Breast epithelium (tissue), 4 donors: ENCODE measurements around the gene MTR. TPM values are rescaled to one million over a fixed set of nuclear protein-coding genes. Genes with fewer than 3 reads are reported as not detected.

ENCODE experiments used
- DNase-seq, 2 donors: peaks; one replicate each; pipeline ENCODE4 v3.0.0-alpha.2; 2019; ENCODE audit warnings: low spot score in 2 of 2
- H3K27ac ChIP-seq, 2 donors: fragments of 200-600 bp; sonication (generic) in 1 of 2; one replicate each; pipeline ENCODE4 v1.5.1; 2016 to 2019; ENCODE audit warnings: mild to moderate bottlenecking in 1 of 2
- H3K27me3 ChIP-seq, 2 donors: fragments of 200-600 bp; sonication (generic) in 1 of 2; one replicate each; pipeline versions ENCODE4 v1.5.1 to v1.6.0; 2017 to 2019; ENCODE audit warnings: control low read depth in 1 of 2, mild to moderate bottlenecking in 1 of 2
- H3K36me3 ChIP-seq: fragments of 200-600 bp; one replicate; pipeline ENCODE4 v1.5.1; 2019
- H3K4me1 ChIP-seq, 2 donors: fragments of 200-600 bp; sonication (generic); one replicate each; pipeline ENCODE4 v1.5.1; 2016 to 2019; ENCODE audit warnings: control low read depth in 1 of 2
- H3K4me3 ChIP-seq, 3 donors: fragments of 200-600 bp; sonication (generic); 1 replicate in 2 of 3; 2 replicates in 1 of 3; pipeline ENCODE4 v1.5.1; 2016 to 2019; ENCODE audit warnings: mild to moderate bottlenecking in 3 of 3, moderate library complexity in 2 of 3
- H3K9me3 ChIP-seq, 2 donors: fragments of 200-600 bp; sonication (generic) in 1 of 2; one replicate each; pipeline ENCODE4 v1.5.1; 2016 to 2019; ENCODE audit warnings: control low read depth in 1 of 2
- POLR2A ChIP-seq: fragments of 450-650 bp; IDR thresholded peaks from one replicate; pipeline ENCODE4 v1.6.1; 2016; ENCODE audit warnings: antibody characterized with exemption, mild to moderate bottlenecking, moderate library complexity
- POLR2AphosphoS5 ChIP-seq, 3 donors: sonication (generic); formaldehyde crosslinking; IDR thresholded peaks; one replicate each; pipeline ENCODE4 v1.6.1; 2017; ENCODE audit warnings: antibody characterized with exemption in 3 of 3
- intact Hi-C: fragments of 100-400 bp; cut with DNase I; formaldehyde crosslinking; loops from one replicate; pipeline ENCODE4 v1.15.1; 2023; ENCODE audit warnings: low total_unique reads
- total RNA-seq, 3 donors: library from RNA; depleted of rRNA; stranded (reverse); fragments of >200 nt; gene quantifications; one replicate each; pipeline ENCODE4 v1.1.0, GENCODE V29; 2016
- TF ChIP-seq, protein P1 (sequence below), 3 donors: fragments of 450-650 bp; IDR thresholded peaks; one replicate each; pipeline ENCODE4 v1.5.1; 2016 to 2017; ENCODE audit warnings: antibody characterized with exemption in 3 of 3, mild to moderate bottlenecking in 3 of 3, moderate library complexity in 3 of 3

Gene MTR
- total RNA-seq, 3 donors from 2014 or later, result 30.5 to 32.3 (median 31.7) TPM

DNA sequence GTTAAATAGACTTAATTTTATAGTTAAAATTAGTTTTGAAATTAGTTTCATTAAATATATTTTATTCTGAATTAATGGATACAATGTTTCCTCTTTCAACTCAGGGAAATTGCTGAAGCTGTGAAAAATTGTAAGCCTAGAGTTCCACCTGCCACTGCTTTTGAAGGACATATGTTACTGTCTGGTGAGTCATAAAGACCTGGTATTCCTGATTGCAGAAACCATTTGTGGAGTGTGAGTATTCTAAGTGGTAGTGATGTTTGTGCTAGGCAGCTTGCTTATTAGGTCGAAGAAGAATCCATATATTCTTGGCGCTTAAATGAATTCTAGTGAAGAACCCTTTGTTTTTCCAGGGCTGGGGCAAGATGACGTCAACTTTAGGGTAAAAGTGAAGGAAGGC, 34.0 kb downstream of the MTR start:
- TF ChIP-seq POLR2A (no peak), POLR2AphosphoS5 (IDR thresholded peaks at IDR 0.05) (no peak)
- TF ChIP-seq, protein P1, sequence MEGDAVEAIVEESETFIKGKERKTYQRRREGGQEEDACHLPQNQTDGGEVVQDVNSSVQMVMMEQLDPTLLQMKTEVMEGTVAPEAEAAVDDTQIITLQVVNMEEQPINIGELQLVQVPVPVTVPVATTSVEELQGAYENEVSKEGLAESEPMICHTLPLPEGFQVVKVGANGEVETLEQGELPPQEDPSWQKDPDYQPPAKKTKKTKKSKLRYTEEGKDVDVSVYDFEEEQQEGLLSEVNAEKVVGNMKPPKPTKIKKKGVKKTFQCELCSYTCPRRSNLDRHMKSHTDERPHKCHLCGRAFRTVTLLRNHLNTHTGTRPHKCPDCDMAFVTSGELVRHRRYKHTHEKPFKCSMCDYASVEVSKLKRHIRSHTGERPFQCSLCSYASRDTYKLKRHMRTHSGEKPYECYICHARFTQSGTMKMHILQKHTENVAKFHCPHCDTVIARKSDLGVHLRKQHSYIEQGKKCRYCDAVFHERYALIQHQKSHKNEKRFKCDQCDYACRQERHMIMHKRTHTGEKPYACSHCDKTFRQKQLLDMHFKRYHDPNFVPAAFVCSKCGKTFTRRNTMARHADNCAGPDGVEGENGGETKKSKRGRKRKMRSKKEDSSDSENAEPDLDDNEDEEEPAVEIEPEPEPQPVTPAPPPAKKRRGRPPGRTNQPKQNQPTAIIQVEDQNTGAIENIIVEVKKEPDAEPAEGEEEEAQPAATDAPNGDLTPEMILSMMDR (IDR thresholded peaks at IDR 0.05), result no peak
- H3K27ac ChIP-seq, result no peak overlapping the region
- H3K9me3 ChIP-seq, result no peaks in the 10 kb centered on the region
- no peak overlapping the region for H3K4me3 ChIP-seq
- H3K27me3 ChIP-seq, result no peaks in the 10 kb centered on the region
- H3K4me1 ChIP-seq, result no peaks in the 10 kb centered on the region
- intact Hi-C loops, result no loop called here
- peaks cover 5% of the 10 kb centered on the region for H3K36me3 ChIP-seq
- no peak for DNase-seq

DNA sequence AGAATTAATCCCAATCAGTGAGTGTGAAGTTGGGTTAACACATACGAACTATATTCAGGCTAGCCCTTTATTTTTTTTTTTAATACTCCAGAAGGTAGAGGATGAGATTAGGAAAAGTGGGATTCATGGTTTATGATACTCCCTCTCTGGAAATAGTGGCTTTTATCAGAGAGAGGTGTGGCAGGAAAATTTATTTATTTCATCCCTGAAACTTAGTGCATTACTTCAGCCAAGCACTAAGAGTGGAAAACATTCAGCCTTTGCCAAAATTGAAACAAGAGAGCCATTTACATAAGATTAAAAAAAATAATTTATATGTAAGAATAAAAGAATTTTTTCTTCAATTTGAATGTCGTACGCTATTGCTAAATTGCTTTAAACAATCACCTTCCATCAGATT, 35.0 kb downstream of the MTR start:
- H3K36me3 ChIP-seq, result peaks cover 5% of the 10 kb centered on the region
- DNase-seq, result no peak

DNA sequence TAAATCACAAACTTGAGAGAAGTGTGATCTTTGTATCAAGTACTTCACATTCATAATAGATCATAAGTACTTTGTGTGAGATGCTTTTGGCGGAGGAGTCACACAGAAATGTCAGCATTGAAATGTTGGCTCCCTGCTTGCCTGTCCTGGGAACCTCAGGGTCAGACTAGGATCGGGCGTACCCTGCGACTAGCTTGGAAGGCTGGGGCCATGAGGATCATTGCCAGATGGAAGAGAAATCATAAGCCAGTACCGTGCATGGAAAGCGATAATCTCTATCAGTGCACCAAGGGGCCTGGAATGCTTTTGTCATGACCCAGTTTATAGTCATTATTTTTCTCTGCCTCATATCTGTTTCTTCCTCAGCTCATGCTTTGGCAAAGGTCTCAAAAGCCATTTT, 35.5 kb downstream of the MTR start:
- H3K4me1 ChIP-seq, result no peaks in the 10 kb centered on the region
- H3K27ac ChIP-seq, result no peak overlapping the region
- H3K27me3 ChIP-seq, result no peaks in the 10 kb centered on the region
- intact Hi-C loops, result no loop called here
- no peak for DNase-seq
- no peaks in the 10 kb centered on the region for H3K9me3 ChIP-seq
- peaks cover 5% of the 10 kb centered on the region for H3K36me3 ChIP-seq
- TF ChIP-seq POLR2AphosphoS5 (IDR thresholded peaks at IDR 0.05) (no peak), POLR2A (no peak)
- TF ChIP-seq, protein P1 (IDR thresholded peaks at IDR 0.05), result no peak
- no peak overlapping the region for H3K4me3 ChIP-seq

More for the DNA sequence above, 35.0 kb downstream of the MTR start:
- Histone ChIP-seq H3K4me1 (no peaks in the 10 kb centered on the region), H3K27me3 (no peaks in the 10 kb centered on the region), H3K9me3 (no peaks in the 10 kb centered on the region), H3K4me3 (no peak overlapping the region), H3K27ac (no peak overlapping the region)
- intact Hi-C loops, result no loop called here
- TF ChIP-seq POLR2AphosphoS5 (IDR thresholded peaks at IDR 0.05) (no peak), POLR2A (no peak)
- TF ChIP-seq, protein P1 (IDR thresholded peaks at IDR 0.05), result no peak

DNA sequence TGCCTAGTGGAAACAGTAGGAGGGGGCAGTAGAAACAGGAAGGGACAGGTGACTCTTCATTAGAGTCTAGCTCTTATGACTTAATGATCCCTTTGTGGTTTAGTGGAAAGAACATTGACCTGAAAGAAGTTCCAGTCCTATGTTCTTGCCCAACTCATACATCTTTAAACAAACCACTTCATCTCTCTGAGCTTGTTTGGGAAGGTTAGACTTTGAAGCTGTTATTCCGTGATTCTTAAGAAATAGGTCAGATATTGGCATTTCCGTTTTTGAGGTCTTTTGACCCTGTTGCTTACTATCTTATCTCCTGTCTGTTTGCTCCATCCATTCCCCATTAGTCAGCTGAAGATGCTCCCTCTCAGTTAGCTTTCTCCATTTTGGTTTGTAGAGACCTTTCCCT, 38.5 kb downstream of the MTR start:
- Histone ChIP-seq H3K27me3 (no peaks in the 10 kb centered on the region), H3K9me3 (no peaks in the 10 kb centered on the region), H3K36me3 (no peaks in the 10 kb centered on the region), H3K4me1 (no peaks in the 10 kb centered on the region), H3K4me3 (no peak overlapping the region), H3K27ac (no peak overlapping the region)
- TF ChIP-seq POLR2AphosphoS5 (IDR thresholded peaks at IDR 0.05), result no peak
- TF ChIP-seq POLR2A, result no peak
- TF ChIP-seq, protein P1 (IDR thresholded peaks at IDR 0.05), result no peak
- intact Hi-C loops, result no loop called here
- DNase-seq, result no peak

DNA sequence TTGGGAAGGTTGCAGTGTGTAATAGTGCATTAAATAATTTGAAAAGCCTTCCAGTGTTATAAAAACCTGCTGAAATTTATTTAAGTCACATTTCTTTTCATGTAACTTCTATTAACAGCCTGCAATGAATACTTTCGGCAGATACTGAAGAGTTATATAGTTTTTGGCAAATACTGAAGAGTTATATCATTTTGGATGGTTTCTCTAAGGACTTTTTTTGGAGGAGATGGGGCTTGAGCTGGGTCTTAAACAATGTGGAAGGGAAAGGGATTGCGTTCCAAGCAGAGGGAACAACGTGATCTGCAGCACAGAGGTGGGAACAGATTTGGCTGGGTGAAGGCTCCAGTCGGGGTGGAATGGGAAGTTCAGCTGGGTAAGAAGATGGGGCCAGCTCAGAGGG, 39.8 kb downstream of the MTR start:
- intact Hi-C loops, result no loop called here
- H3K4me3 ChIP-seq, result no peak overlapping the region
- TF ChIP-seq POLR2AphosphoS5 (IDR thresholded peaks at IDR 0.05) (no peak), POLR2A (no peak)
- TF ChIP-seq, protein P1 (IDR thresholded peaks at IDR 0.05), result no peak

More for the DNA sequence above, 39.8 kb downstream of the MTR start:
- no peaks in the 10 kb centered on the region for H3K9me3 ChIP-seq
- H3K27me3 ChIP-seq, result no peaks in the 10 kb centered on the region
- no peak for DNase-seq
- no peak overlapping the region for H3K27ac ChIP-seq
- no peaks in the 10 kb centered on the region for H3K4me1 ChIP-seq
- H3K36me3 ChIP-seq, result no peaks in the 10 kb centered on the region
